Activated effector memory CD4-positive, alpha-beta T cell treated with anti-CD3 and anti-CD28 coated beads, Interleukin-2, amount 50 U/mL, for 16 hours (primary cell): ENCODE results near the gene HECTD1.
"Not testable (repeated sequence)": the region's sequence is repeated elsewhere in the genome, so short reads cannot be mapped to it uniquely, and the experiment has no call there.

Experiments
- DNase-seq: peaks from one replicate; pipeline ENCODE4 v3.0.0-alpha.2; 2020

The HECTD1 gene

DNA sequence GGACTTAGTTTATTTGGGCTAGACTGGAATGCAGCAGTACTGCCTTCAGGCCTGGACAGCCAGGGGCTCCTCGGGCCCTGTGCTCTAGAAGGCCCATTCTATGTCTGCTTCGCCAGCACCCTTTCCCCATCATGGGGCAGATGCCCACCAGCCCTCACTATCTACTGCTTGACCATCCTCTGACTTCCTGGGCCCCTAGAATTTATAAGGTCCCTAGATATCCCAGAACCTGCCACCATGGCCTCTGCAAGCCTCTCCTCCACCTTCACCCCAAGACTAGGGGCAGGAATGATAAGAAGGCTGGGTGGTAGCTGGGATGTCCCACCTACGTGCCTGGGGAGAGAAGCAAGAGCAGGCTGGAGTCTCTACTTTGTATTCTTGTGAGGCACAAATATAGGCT, 122.6 kb downstream of the HECTD1 start:
- DNase-seq = no peak

DNA sequence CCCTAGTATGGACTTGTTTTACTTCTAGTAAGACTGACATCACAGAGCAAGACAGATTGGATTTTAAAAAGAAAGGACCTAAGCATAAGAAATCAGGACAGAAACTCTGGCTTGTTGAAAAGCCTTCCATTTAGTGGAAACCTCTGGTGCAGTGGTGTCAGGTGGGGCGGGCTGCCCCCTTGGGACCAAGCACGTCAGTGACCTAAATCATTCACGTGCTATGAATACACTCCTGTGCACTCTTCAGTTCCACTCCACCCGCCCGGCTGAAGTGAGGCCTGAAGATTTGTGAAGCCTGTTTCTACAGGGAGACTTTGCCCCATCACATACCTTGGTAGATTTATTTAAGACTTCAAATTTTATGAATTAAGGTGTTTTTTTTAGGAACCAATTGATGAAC, 123.2 kb downstream of the HECTD1 start:
- DNase-seq = no peak

GRCh38 chr14:31083781-31084180, 123.8 kb downstream of the HECTD1 start:
- no peak for DNase-seq

GRCh38 chr14:31080484-31080883, 127.1 kb downstream of the HECTD1 start:
- DNase-seq = no peak

DNA sequence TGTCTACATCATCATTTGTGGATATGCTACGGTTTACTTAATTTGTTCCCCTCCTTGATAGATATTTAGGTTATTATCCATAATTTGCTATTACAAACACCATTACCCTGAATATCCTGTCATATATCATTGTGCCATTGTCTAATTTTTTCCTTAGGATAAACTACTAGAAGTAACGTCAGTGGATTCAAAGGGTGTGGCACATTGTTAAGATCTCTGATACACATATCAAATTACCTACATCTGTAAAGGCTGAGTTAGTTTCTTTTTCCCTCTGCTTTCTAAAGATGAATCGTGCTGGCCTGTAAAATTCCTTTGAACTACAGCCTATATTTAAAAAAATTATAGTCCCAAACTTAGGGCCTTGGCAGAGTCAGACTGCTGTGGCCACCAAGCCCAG, 127.5 kb downstream of the HECTD1 start:
- no peak for DNase-seq

DNA sequence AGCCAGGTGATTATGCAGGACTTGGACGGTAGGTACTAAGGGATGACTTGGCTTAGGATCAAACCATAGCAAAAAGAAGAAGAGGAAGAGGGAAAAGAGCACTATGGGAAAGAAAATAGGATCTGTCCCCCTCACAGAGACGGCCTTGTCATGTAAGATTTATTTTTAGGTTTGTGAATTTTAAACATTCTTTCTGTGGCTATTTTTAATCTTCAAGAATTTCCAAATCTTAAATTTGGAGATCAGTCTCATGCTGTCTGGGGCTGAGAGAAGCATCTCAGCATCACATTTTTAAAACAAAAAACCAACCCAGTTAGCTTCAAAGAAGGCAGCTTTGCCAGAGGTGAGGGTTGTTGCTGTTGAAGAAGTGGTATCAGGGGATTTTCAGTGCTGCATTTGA, 128.8 kb downstream of the HECTD1 start:
- no peak for DNase-seq

DNA sequence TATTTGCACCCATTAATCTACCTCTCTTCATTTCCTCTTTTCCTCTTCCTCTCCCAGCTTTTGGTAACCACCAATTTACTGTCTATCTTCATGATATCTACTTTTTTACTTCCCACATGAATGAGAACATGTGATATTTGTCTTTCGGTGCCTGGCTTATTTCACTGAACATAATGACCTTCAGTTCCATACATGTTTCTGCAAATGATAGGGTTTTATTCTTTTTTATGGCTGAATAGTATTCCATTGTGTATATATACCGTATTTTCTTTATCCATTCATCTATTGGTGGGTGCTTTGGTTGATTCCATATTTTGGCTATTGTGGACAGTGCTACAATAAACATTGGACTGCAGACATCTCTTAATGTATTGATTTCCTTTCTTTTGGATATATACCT, 132.4 kb downstream of the HECTD1 start:
- DNase-seq = no peak

- no peak for DNase-seq
Observed at GRCh38 chr14:31071151-31071550, 136.4 kb downstream of the HECTD1 start.

GRCh38 chr14:31070431-31070830, 137.2 kb downstream of the HECTD1 start:
- DNase-seq = no peak

DNA sequence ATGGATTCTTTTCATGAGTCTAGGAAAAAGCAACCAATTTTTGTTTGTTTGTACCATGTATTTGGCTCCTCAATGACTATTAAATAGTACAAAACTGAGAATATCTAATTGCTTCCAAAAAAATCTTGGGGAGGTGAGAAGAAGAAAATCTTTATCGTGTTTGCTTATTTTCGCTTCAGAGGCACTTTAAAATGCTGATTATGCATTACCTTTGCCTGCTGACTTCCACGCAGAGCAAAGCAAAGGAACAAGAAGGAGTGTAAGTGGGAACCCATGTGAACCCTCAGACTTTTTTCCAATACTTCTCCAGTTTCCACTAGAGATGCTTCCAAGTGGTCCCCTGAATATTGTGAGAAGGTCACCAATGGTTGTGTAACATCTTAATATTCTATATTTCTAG, 138.2 kb downstream of the HECTD1 start:
- no peak for DNase-seq

- no peak for DNase-seq
Observed at GRCh38 chr14:31068235-31068634, 139.4 kb downstream of the HECTD1 start.

- DNase-seq = not testable (repeated sequence)
Observed at GRCh38 chr14:31062908-31063307, 144.7 kb downstream of the HECTD1 start.

GRCh38 chr14:31060253-31060875, 147.2 kb downstream of the HECTD1 start:
- no peak for DNase-seq

- DNase-seq = no peak
Observed at GRCh38 chr14:31059152-31059924, 148.3 kb downstream of the HECTD1 start.

DNA sequence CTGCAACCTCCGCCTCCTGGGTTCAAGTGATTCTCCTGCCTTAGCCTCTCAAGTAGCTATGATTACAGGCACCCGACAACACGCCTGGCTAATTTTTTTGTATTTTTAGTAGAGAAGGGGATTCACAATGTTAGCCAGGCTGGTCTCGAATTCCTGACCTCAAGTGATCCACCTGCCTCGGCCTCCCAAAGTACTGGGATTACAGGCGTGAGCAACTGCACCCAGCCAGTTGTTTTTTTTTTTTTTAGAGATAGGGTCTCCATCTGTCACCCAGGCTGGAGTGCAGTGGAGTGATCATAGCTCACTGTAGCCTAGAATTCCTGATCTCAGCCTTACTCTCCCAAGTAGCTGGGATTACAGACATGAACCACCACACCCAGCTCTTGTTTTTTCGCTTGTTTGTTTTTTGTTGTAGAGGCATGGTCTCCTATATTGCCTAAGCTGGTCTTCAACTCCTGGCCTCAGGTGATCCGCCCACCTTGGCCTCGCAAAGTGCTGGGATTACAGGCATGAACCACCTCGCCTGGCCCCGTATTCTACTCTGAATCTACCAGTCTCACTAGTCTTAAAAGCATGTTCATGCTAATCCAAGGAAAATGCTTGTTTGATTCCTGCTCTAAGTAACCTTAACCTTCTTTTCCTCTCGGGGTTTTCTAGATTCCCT, 149.8 kb downstream of the HECTD1 start:
- DNase-seq = no peak

DNA sequence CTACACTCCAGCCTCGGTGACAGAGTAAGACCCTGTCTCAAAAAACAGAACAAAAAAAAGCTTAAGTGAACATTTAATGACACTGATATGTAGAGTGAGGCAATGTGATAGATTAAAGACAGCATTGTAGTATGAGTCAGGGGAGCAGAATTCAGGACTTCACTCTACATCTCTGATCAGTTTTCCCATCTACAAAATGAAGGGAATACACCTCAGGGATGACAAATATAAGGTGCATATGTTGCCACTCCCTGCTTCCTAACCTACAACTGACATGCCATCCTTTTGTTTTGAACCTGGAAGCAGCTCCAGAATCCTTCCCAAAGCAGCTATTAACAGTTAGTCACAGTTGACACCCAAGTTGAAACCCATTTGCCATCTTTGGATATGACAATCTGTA, 150.6 kb downstream of the HECTD1 start:
- DNase-seq = no peak

- DNase-seq = not testable (repeated sequence)
Observed at GRCh38 chr14:31052905-31053586, 154.5 kb downstream of the HECTD1 start.

- no peak for DNase-seq
Observed at GRCh38 chr14:31051511-31051910, 156.1 kb downstream of the HECTD1 start.

DNA sequence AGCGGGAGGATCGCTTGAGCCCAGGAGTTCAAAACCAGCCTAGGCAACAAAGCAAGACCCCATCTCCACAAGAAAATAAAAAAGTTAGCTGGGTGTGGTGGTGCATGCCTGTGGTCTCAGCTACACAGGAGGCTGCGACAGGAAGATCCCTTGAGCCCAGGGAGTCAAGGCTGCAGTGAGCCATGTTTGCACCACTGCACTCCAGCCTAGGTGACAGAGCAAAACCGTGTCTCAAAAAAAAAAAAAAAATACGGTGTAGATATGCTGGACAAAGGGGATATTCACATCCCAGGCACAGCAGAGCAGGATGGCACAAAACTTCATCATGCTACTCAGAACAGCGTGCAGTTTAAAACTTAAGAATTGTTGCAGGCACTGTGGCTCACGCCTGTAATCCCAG, 156.6 kb downstream of the HECTD1 start:
- no peak for DNase-seq
